Ishikawa (cell line): ENCODE results near the gene ZBTB7C.

ENCODE experiments used
- CEBPB ChIP-seq: IDR thresholded peaks from 2 replicates; pipeline ENCODE4 v1.6.1; 2012
- CREB1 ChIP-seq: IDR thresholded peaks from 2 replicates; pipeline ENCODE4 v1.6.1; 2012; ENCODE audit warnings: low read depth
- EGR1 ChIP-seq: IDR thresholded peaks from 2 replicates; pipeline ENCODE4 v1.6.1; 2012
- EP300 ChIP-seq: IDR thresholded peaks from 2 replicates; pipeline ENCODE4 v1.6.1; 2012; ENCODE audit warnings: borderline replicate concordance
- FOXM1 ChIP-seq: IDR thresholded peaks from 2 replicates; pipeline ENCODE4 v1.6.1; 2012; ENCODE audit warnings: low read depth, borderline replicate concordance
- MAX ChIP-seq: IDR thresholded peaks from 2 replicates; pipeline ENCODE4 v1.6.1; 2012
- NFIC ChIP-seq: IDR thresholded peaks from 2 replicates; pipeline ENCODE4 v1.6.1; 2012
- RAD21 ChIP-seq: IDR thresholded peaks from 2 replicates; pipeline ENCODE4 v1.6.1; 2012; ENCODE audit warnings: low read depth
- REST ChIP-seq: IDR thresholded peaks from 2 replicates; pipeline ENCODE4 v1.6.1; 2012; ENCODE audit warnings: low read depth, mild to moderate bottlenecking
- TAF1 ChIP-seq: IDR thresholded peaks from 2 replicates; pipeline ENCODE4 v1.6.1; 2012; ENCODE audit warnings: low read depth, mild to moderate bottlenecking
- TCF12 ChIP-seq: IDR thresholded peaks from 2 replicates; pipeline ENCODE4 v1.6.1; 2012; ENCODE audit warnings: low read depth
- TEAD4 ChIP-seq: IDR thresholded peaks from 2 replicates; pipeline ENCODE4 v1.6.1; 2012
- USF1 ChIP-seq: IDR thresholded peaks from 2 replicates; pipeline ENCODE4 v1.6.1; 2012
- YY1 ChIP-seq: IDR thresholded peaks from 2 replicates; pipeline ENCODE4 v1.6.1; 2012; ENCODE audit warnings: low read depth
- ZBTB7A ChIP-seq: IDR thresholded peaks from 2 replicates; pipeline ENCODE4 v1.6.1; 2012; ENCODE audit warnings: low read depth

Gene ZBTB7C

GRCh38 chr18:48191494-48191893, 217.7 kb downstream of the ZBTB7C start:
- TF ChIP-seq TAF1 (no peak), NFIC (no peak), RAD21 (no peak), CEBPB (no peak), CREB1 (no peak), FOXM1 (no peak), ZBTB7A (no peak), EGR1 (no peak), USF1 (no peak), YY1 (no peak), REST (no peak), TEAD4 (no peak), EP300 (no peak), TCF12 (no peak), MAX (no peak)

GRCh38 chr18:48190994-48191393, 218.2 kb downstream of the ZBTB7C start:
- TF ChIP-seq YY1 = no peak
- TF ChIP-seq REST = no peak
- no peak for TF ChIP-seq TAF1
- no peak for TF ChIP-seq TCF12
- TF ChIP-seq MAX = no peak
- TF ChIP-seq NFIC = no peak
- no peak for TF ChIP-seq USF1
- no peak for TF ChIP-seq EP300

GRCh38 chr18:48188609-48189008, 220.6 kb downstream of the ZBTB7C start:
- no peak for TF ChIP-seq FOXM1
- TF ChIP-seq TEAD4 = no peak
- TF ChIP-seq RAD21 = no peak
- TF ChIP-seq YY1 = no peak
- TF ChIP-seq CEBPB = no peak

- TF ChIP-seq RAD21 = no peak
- no peak for TF ChIP-seq ZBTB7A
- TF ChIP-seq MAX = no peak
- TF ChIP-seq YY1 = no peak
- TF ChIP-seq TEAD4 = no peak
- TF ChIP-seq TCF12 = no peak
- TF ChIP-seq REST = no peak
Observed at GRCh38 chr18:48186861-48187260, 222.3 kb downstream of the ZBTB7C start.

- TF ChIP-seq TAF1 (no peak), EP300 (no peak), FOXM1 (no peak), NFIC (no peak), CEBPB (no peak), RAD21 (no peak), EGR1 (no peak), REST (no peak)
Observed at GRCh38 chr18:48186131-48186766, 222.9 kb downstream of the ZBTB7C start.
